Fibroblast of peridontal ligament (primary cell): ENCODE measurements around the gene ROR1.

Experiments used
- DNase-seq: peaks from one replicate; pipeline ENCODE4 v3.0.0-alpha.2; 2010; ENCODE audit errors: extremely low read depth

Gene ROR1

DNA sequence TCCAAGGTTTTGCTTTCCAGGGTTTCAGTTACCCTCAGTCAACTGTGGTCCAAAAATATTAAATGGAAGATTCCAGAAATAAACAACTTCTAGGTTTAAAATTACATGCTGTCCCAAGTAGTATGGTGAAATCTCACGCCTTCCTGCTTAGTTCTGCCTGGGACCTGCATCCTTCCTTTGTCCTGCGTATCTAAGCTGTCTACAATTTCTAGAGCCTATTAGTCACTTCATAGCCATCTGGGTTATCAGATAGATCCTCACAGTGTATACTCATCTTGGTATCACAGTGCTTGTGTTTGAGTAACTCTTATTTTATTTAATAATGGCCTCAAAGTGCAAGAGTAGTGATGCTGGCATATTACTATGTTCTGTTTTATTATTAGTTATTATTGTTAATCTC, 157.7 kb downstream of the ROR1 start:
- DNase-seq, result no peak

DNA sequence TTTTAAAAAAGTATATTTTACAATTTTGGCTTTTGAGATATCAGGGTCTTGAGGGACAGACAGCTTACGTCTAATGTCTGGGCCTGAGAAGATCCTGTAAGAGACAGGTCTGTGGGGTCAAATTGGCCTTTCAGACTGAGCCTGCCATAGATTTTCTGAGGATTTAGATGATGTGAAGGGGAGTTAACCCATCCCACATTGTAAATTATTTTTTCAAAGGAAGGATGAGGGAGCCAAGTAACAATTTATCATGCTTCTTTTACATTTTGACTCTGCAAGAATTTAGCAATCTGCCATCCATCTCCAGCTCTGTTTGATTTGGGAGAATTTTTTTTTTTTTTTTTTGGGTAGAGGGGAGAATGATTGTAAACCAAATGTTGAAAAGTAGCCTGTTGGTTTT, 160.9 kb downstream of the ROR1 start:
- no peak for DNase-seq

DNA sequence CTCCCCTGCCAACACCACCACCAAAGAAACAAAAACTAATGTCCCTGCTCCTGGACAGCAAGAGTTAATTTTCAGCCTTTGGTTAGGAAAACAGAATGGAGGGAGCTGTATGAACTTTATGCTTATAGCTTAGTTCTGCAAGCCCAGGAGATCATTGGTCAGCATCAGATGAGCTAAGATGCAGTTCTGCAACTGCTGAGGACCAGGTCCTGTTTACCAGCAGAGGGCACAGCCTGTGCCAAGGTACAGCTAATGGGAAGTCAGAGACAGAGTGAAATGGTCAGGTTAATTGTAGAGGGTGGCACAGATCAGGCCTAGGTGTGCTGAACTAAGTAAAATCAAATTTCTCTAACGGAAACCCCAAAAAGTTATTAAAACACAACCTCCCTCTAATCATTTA, 161.3 kb downstream of the ROR1 start:
- no peak for DNase-seq

DNA sequence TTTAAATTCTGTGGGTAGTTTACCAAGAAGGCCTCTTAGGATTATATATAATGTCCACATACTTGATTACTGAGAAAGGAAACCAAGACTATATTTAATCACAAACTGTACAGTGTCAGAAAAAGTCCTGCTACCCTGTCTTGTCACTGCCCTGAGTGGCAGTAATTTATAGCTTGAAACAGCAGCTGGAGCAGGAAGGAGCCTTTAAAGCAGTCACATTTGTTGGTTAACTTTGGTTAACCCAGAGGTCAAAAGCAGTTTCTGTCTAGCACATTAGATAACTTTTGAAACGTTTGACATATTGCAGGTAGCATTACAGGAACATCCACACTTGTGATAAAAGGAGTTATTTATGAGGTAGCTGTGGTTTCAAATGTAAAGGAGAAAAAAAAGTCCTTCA, 161.7 kb downstream of the ROR1 start:
- DNase-seq, result no peak

DNA sequence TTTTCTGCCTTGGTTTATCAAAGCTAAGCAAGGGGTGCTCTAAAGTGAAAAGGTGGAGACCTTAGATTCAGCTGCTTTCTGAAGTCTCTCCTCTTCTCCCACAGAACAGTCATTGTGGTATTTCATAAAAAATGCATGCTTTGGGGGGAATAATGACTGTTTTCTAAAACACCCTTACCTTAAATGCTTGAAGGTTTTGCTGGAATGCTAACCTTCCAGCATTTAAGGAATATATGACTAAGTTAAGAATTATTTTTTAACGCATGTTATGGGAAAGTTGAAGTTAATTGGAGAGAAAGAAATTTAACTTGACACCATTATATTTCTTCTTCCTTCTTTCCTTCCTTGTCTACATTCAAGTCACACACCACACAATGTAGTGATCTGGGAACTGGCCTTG, 162.5 kb downstream of the ROR1 start:
- DNase-seq, result no peak

DNA sequence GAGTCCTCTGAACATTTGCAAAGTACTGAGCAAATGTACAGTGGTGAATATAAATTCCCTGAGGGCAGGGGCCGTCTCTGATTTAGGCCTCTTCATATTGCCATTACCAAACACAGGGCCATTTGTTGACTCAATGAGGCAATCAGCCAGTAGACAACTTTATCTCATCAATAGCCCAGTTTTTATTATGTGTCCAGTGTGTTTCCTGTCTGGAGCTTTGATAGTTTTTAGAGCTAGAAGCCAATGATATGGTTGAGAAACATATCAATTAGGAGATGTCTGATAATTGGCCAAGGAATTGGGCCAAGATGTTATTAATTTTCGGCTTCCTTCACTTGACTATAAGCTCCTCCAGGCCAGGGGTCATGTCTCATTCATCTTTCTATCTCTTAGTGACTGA, 163.0 kb downstream of the ROR1 start:
- no peak for DNase-seq

DNA sequence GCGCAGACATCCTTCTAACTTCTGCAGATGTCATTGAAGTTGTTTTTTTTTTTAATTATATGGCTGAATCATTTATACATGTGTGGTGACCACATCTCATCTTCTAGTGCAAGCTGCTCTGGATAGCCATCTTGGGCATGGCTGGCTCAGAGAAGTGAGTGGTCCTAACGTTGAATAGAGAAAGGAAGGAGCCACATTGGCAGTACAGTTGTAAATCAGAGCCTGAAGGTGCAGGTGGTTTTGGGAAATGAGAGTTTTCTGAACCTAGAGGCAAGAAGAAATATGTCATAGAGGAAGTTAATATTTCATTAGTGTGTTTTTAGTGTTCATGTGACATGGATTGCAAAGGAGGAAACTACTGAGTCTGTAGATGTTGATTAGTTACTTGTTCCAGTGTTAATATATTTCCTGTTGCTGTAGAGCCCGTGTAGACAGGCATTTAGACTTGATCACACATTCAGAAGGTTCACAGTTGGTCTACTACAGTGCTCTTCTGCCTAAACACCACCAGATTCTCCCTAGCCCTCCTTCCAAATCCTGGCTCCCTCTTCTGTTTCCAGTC, 163.7 kb downstream of the ROR1 start:
- DNase-seq, result no peak

DNA sequence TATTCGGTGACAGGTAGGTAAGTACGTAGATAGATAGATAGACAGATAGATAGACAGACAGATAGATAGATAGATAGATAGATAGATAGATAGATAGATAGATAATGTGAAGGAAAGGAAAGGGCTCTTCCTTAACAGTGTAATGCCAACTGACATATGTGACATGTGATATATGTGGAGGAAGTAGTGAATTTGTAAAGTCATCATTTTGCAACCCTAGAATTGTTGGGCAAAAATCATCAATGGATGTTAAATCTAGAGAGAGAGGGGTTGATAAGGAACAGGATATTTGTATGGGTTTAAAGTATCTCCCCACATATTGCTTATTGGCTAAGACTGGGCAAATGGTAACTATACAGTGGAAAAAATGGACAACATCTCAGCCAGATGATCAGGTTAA, 166.6 kb downstream of the ROR1 start:
- no peak for DNase-seq

DNA sequence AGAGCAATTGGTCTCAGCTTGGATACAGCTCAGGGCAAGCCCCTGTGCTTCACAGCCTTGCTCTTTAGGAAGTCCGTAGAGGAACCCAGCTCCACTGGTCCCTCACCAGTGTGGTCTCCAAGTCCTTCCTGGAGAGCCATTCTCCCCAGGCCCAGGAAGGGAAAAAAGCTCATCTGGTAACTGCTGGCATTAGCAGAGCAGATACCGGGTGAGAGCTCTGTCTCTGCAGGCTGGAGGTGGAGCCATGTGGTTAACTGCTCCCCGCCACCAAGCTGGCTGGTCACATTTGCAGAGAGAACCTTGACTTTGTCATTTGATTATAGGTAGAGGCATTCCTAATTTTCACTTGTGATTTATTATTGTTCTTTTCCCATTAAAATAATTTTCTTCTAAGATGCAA, 169.6 kb downstream of the ROR1 start:
- DNase-seq, result no peak

DNA sequence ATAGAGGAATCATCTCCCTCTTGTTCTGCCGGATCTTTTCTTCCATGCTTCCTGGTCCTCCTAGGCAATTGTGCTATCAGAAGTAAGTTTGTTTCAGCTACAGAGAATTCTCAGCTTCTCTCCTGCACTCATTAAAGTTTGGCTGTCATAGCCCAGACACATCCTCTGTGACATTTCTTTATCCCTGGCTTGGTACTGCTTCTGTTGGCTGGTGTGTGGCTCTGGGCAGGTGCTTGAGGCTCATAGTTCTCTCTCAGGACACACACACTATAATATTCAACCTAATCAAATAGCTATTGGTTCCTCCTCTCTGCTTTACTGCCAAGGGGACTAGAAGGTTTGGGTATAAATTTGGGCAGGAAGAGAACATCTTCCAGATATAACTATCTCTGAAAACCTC, 172.1 kb downstream of the ROR1 start:
- no peak for DNase-seq

DNA sequence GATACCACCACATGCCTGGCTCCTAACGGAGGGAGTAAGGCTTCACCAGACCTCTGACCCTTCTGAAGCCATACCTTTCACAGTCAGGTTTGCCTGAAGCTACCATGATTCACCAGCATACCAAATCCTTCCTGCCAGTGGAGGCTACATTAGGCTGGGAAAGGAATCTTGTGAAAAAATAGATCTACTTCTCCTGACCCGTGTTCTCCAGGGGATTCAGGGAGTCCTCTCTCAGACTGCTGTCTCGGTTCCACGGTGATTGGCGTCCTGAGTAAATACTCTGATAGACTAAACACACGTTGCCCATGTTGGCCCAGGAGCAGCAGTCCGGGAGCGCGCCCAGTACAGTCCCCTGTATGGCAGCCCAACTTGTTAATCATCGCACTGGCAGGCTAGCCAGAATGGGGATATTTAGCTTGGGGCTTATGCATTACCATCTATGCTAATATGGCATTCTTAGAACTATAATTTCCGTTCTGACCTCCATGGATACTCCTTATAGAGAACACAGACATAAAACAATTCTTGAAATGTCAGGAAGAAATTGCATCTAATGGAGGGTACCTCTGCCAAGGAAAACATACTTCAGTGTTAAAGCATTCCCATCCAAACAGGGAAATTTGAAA, 173.2 kb downstream of the ROR1 start:
- peak; percentile 27 for DNase-seq

DNA sequence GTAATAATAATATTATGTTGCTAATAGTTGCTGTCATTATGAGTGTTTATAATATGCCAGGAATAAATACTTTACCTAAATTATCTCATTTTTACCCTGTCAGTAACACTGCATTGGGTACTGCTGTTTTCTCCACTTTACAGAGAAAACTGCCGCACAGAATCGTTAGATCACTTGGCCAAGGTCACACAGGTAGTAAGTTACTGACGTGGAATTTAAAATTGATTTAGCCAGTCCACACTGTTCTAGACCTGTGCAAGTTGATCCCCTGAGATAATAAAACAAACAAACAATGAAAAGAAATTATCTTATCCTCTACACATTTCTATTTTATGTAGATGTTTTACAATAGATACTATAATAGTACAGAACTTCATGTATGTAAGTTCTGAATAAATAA, 174.1 kb downstream of the ROR1 start:
- DNase-seq, result no peak

DNA sequence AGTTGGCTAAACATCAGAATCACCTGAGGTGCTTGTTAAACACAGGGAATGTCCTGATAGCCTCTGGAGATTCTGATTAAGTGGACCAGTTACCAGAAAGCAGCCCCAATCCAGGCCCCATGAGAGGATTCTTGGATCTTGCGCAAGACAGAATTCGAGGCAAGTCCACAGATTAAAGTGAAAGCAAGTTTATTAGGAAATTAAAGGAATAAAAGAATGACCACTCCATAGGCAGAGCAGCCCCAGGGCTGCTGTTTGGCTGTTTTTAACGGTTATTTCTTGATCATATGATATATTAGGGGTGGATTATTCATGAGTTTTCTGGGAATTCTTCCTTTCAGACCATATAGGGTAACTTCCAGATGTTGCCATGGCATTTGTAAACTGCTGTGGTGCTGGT, 176.2 kb downstream of the ROR1 start:
- peak; percentile 42 for DNase-seq

DNA sequence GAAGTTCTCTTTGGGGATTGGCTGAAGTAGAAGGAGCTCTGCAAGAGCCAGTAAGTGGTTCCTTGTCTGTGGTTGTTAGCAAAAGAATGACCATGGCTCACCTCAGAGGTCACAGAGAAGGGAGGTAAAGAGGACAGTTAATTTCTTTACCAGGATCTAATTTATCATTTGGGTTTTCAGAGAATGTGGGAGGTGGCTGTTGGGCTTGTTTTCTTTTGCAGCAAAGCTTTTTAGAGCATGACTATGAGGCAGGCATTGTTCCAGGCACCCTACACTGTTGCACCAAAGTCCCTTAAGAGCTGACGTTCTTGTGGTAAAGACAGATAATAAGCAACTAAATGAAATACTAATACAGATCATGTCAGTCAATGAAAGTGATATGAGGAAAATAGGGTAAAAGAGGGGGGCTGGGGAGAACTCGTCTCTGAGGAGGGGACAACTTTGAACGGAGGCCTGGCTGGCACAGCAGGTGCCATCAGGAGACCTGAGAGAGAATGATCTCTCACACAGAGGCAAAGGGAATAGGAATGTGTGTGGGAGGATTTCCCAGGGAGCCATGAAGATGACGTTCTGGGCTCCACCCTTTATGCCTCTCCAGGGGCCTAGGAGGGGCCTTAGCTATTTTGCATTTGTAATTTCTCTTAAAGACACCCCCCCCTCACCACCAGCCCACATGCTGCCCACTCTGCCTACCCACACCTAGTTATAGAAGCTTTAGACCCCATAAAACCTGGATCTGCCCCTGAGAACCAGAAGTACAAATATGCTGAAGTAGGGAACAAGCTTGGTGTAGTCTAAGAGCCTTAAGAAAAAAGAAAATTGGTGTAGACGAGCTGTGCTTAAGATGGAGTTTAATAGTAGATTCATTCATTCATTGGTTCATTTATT, 177.5 kb downstream of the ROR1 start:
- peak; percentile 22 for DNase-seq

DNA sequence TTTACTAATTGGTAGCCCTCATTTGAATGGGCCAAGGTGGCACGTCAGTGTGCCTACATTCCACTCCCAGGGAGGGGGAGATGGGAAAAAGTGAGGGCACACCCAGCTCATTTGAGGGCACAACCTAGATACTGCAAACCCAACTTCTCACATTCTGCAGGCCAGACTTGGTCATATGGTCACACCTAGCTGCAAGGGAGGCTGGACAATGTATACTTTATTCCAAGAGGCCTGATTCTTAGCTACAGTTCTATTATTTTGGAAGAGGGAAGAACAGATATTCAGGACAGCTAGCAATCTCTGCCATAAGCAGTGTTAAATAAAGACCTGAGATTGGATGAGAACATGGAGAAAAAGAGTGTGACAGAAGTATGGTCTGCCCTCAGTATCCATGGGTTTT, 180.4 kb downstream of the ROR1 start:
- no peak for DNase-seq

DNA sequence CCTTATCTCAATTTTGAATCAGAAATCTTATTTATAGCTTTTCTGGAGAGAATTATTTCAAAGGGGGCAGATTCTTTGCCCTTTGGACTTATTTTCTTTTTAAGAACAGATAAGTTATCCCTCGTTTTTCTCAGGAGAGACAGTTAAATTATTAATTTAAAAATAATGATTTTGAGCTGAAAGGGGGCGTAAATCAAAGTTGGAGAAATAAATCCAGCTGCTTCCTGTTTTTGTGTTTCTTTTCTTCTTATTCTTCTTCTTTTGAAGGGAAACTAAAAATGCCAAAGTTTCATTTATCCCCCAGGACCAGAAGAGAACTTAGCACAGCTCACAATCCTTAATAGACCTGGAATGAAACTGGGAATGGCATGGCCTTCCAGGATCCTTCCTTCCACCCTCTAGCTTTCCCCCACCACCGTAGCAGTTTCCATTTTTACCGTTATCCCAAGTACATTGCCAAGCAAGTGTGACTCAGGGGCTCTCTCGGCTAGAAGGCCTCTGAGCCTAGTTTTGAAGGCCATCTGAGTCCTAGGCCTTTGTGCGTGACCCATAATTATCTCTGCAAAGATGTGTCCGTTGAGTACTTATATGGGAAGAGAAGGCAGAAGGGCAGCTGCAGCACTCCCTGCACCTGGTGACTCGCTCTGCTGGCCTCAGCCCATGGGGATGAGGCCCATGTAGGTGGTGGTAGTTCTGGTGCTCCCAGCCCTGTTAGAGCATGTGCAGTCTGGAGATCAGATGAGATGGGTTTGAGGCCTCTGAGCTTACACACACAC, 181.7 kb downstream of the ROR1 start:
- no peak for DNase-seq

DNA sequence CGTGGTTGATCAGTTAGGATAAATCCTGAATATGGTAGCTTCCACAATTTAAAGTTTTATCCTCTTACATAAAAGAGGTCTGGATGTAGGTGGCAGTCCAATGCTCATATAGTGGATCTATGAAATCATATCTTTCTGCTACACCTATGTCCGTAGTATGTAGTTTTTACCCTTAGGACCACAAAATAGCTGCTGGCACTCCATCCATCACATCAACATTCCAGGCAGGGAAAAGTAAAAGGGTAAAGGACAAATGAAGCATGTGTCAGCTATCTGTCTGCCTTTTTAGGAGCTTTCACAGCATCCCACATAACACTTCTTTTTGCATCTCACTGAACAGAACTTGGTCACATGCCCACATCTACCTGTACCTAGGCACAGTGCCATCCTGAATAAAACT, 184.7 kb downstream of the ROR1 start:
- DNase-seq, result no peak

DNA sequence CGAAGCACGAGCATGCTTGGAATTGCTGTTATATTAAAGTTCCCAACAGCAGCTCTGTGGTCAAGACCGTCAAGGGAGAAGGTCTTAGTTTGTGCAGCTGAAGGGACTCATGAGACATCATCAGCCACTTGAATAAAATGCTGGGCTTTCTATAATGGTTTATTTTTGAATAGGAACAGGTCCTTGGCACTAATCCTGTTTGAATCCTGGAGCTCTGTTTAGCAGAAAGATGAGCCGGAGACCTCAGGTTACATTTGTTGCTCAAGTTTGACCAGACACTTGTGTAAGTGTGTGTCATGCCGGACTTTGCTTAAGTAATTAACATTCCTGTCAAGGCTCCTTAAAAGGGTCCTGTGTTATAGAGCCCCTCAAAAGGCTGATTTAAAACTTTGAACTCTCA, 186.5 kb downstream of the ROR1 start:
- peak; percentile 10 for DNase-seq

DNA sequence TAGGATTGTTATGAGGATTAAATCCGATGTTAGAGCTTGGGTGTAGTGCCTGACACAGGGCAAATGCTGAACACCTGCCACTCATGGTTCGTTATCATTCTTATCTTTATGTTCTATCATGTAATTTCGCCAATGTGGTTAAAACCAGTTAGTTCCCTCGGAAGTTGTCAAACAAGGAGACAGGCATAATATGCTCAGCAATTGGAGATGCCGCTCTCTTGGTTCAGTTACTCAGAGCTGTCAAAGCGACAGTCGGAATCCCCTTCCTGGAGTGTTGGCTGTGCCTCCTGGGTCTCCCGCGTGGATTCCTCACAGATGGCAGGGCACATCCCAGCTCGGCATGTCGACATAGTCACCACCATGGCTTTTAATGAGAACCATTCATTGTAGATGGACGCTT, 192.2 kb downstream of the ROR1 start:
- no peak for DNase-seq

DNA sequence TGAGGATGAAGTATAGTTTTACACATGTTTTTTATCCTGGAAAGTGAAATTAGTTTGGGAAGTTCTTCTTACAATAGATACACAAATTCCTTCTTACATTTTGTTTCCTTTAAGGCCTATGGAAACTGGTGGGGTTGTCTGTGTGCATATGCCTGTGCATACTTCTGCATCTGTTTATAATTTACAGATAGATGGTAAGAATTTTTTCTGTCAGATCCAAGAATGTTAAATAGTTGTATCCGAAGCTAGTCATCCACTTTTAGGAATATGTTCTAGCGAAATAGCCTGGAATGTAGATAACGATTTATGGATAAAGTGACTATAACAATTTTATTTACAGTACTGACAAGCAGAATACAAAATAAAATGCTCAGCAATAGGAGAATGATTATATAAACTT, 194.1 kb downstream of the ROR1 start:
- peak; percentile 31 for DNase-seq

DNA sequence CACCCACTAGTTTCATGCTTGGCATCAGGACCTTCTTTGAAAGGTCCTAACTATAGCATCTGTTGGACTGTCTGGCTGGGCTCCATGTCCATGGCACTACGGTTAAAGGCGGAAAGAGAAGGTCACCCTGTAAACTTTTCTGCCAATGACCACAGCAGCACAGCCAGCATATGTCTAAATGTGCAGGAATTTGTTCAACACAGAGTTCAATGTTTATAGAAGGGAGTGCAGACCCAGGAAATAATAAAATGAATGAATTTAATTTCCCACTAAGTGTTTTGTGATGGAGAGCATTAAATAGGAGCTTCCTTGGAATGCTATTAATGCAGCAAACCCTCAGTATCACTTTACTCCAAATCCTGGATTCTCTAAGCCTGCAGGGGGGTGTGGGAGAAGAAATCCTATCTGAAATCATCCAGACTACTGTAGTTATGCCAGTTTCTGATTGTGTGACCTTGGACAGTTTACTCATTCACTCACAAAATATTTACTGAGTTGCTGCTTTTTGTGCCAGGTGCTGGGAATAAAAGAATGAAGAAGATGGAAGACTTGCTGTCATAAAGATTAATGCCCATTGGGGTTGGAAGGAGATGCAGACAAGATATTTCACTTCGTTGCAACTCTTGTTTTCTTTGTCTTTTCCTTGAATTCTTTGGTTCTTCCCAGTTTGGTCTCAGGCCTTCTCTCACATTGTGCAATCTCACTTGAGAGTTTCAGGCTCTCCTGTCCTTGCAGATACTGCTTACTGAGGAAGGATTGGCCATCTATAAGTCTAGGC, 195.0 kb downstream of the ROR1 start:
- DNase-seq, result peak; percentile 50

DNA sequence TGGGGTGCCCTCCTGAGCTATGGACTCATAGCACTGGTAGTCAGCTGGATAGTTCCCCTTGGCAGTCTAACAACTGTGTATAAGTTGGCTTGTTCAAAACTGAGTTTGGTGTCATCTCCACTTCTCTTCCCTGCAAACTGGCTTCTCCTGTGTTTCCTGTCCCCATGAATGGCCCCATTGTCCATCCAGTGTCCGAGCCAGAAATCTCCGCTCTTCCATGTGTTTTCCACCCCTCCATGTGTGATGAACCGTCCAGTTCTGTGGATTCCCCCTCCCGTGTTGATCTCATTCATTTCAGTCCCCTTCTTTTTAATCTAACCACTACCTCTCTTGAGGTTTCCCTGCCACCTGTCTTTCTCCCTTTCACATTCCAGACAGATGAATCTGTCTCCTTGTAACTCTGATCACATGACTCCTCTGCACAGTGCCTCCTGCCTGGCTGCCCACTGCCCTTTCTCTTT, 195.7 kb downstream of the ROR1 start:
- DNase-seq, result no peak
